TTC549 (cell line): ENCODE data around the gene C10orf143.
"Not testable (repeated sequence)": the region's sequence is repeated elsewhere in the genome, so short reads cannot be mapped to it uniquely, and the experiment has no call there.

ENCODE experiments used
- FAIRE-seq: peaks from 2 replicates; lab custom pipeline; 2012; peaks lifted over from hg19 to GRCh38; lab: Jason Lieb, UNC

The C10orf143 gene

GRCh38 chr10:130029209-130029608 lies 81.4 kb downstream of the C10orf143 start:
- no peak for FAIRE-seq

GRCh38 chr10:130028465-130028819 lies 82.2 kb downstream of the C10orf143 start:
- FAIRE-seq = no peak

- FAIRE-seq = no peak
Observed at GRCh38 chr10:130027716-130028464, 82.7 kb downstream of the C10orf143 start.

GRCh38 chr10:130026670-130027456 lies 83.8 kb downstream of the C10orf143 start:
- no peak for FAIRE-seq

- no peak for FAIRE-seq
Observed at GRCh38 chr10:130025811-130026485, 84.7 kb downstream of the C10orf143 start.

- FAIRE-seq = no peak
Observed at GRCh38 chr10:130025326-130025725, 85.3 kb downstream of the C10orf143 start.

- no peak for FAIRE-seq
Observed at GRCh38 chr10:130024779-130025325, 85.8 kb downstream of the C10orf143 start.

- not testable (repeated sequence) for FAIRE-seq
Observed at GRCh38 chr10:130024326-130024725, 86.3 kb downstream of the C10orf143 start.

- FAIRE-seq = no peak
Observed at GRCh38 chr10:130023454-130024230, 87.0 kb downstream of the C10orf143 start.

GRCh38 chr10:130022511-130023299 lies 87.9 kb downstream of the C10orf143 start:
- FAIRE-seq = no peak

- FAIRE-seq = no peak
Observed at GRCh38 chr10:130022086-130022485, 88.5 kb downstream of the C10orf143 start.

- no peak for FAIRE-seq
Observed at GRCh38 chr10:130021383-130021950, 89.2 kb downstream of the C10orf143 start.

- FAIRE-seq = no peak
Observed at GRCh38 chr10:130020651-130021382, 89.8 kb downstream of the C10orf143 start.

- FAIRE-seq = no peak
Observed at GRCh38 chr10:130018730-130019185, 91.9 kb downstream of the C10orf143 start.

GRCh38 chr10:130018265-130018664 lies 92.4 kb downstream of the C10orf143 start:
- FAIRE-seq = no peak

- FAIRE-seq = no peak
Observed at GRCh38 chr10:130017631-130018022, 93.0 kb downstream of the C10orf143 start.

- no peak for FAIRE-seq
Observed at GRCh38 chr10:130016993-130017630, 93.5 kb downstream of the C10orf143 start.

GRCh38 chr10:130016095-130016494 lies 94.5 kb downstream of the C10orf143 start:
- FAIRE-seq = no peak

GRCh38 chr10:130015075-130015695 lies 95.4 kb downstream of the C10orf143 start:
- FAIRE-seq = no peak
